HG03135 (cell line): Measurements from ENCODE around the gene GZMM.

Experiments used
- ATAC-seq: cut with Tn5 transposase; IDR thresholded peaks from one replicate; pipeline ENCODE4 v1.9.1; 2021; ENCODE audit warnings: mild to moderate bottlenecking, moderate library complexity; ENCODE audit not compliant: unreplicated experiment

The GZMM gene

DNA sequence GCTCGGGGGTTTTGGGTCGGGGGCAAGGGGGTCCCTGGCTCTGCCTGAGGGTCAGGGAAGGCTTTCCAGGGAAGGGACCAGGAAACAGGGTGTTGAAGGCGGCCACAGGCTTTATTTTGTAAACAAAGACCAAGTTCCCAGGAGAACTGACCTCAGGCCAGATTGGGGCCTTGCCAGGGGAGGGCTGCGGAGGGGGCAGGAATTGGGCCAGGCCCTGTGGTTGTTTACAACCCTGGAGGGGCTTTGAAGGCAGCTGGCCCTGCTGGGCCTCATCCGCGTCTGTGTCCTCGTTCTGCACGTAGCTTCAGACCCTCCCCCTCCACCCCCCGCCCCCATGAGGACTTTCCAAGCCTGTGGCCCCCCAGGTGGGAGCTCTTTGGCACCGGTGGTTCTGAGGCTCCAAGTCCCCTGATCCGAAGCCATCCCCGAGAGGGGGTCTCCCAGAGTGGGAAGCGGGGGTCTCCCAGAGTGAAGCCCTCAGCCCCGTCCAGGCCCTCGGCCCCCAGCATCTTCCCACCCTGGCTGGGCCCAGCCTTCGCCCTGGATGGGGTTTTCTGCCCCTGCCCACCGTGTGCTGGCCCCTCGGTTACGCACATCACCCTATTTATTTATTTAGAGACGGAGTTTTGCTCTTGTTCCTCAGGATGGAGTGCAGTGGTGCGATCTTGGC is 15.1 kb downstream of the GZMM start:
- ATAC-seq = no peak

DNA sequence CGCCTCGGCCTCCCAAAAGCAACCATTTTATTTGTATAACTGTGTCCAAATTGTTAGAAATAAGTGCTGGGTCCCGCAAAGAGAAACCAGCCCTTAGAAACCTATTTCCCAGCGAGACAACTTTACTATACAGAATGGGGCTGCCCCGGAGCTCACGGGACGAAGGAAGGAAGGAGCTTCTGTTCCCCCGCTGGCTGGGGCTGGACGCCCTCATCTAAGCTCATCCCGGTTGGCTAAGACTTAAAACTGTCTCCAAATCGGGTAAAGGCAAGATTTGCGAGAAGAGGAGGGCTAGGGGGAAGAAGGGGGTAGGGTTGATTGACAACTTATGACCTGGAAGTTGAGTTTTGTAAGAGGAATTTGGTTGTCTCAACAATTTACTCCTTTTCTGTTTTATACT is 16.3 kb downstream of the GZMM start:
- no peak for ATAC-seq

DNA sequence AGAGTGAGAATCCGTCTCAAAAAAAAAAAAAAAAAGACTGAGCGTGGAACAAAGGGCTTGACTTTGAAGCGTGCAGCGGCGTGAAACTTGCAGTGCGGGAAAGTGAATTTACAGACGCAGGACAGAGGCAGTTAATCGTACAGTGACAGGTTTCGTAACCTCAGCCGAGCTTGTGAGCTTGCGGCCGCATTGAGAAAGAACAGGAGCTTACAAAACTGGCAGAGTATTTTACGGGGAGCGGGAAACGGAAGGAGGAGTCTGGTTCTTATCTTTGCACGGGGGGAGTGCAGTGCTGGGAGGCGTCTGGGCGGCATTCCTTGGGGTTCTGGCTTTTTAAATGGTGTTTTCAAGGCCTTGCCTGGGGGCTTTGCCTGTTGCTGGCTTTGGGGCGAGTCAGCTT is 22.6 kb downstream of the GZMM start:
- ATAC-seq = no peak

DNA sequence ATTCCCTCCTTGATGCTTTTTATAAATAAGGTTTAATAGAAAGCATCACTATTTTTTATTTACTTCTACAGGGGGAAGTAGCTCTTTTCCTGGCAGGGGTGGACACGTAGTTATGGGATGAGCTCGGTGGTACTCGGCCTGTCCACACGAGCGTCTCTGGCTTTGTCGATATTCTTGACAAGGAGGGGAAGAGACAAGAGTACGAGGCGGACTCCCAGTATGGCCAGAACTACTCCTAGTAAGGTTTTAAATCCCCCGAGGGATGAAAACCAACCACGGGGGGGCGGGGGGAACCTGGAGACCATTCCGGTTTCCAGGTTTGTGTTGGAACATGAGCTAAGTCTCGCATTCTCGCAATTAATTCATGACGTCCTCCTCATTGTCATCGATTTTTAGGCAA is 23.0 kb downstream of the GZMM start:
- no peak for ATAC-seq

DNA sequence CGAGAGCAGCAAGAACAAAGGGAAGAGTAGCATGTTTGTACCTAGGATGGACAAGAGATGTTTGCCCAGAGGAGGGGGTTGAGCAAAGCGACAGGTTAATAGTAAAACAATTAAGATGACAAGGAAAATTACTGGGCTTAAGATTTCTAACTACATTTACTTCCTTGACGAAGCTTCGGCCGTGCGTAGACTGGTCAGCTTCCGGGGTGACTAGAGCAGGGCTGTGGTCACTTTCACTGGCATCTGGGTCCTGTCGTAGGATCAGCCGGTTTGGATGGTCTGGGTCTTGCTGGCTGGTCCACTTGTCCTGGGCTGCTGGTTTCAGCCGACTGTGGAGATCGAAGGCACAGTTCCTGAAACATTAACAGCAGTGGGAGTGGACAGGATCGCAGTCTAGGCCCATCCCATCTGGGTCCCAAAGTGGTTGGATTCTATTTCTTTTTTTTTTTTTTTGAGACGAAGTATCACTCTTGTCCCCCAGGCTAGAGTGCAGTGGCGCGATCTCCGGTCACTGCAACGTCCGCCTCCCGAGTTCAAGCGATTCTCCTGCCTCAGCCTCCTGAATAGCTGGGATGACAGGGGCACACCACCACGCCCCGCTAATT is 23.5 kb downstream of the GZMM start:
- no peak for ATAC-seq

DNA sequence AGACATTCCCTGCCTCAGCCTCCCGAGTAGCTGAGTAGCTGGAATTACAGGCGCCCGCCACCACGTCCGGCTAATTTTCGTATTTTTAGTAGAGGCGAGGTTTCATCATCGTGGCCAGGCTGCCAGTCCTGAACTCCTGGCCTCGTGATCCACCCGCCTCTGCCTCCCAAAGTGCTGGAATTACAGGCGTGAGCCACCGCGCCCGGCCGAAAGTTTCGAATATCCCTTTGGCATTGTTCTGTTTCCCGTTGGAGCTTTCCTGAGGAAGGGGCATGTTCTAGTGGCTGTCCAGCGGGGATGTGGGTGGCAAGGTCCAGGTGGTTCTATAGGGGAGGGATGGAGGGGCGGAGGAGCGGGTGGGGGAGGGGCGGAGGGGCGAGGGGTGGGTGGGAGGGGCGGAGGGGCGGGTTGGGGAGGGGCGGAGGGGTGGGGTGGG is 26.4 kb downstream of the GZMM start:
- no peak for ATAC-seq

DNA sequence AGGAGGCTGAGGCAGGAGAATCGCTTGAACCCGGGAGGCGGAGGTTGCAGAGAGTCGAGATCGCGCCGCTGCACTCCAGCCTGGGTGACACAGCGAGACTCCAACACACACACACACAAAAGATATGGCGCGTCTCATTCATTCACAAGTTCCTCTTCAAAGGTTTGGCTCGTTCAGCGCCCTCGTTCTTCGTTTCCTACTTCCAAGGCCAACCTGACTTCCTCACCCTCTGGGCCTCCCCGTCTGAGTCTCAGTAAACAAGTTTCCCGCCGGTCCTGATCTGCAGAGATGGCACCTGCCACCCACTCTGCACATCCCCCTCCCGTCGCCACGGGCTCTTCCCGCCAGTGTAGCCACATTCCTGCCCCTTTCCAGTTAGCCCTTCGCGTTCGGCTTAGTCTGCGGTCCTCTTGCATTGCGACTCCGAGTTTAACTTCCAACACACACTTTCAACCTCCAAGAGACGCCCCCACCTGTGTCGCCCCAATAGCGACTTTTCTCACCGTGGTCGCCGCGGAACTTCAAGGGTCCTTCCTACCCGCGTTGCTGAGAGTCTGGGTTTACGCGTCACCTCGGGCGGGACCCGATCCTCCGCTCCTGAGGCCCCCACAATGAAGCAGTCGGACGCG is 27.2 kb downstream of the GZMM start:
- ATAC-seq = no peak

DNA sequence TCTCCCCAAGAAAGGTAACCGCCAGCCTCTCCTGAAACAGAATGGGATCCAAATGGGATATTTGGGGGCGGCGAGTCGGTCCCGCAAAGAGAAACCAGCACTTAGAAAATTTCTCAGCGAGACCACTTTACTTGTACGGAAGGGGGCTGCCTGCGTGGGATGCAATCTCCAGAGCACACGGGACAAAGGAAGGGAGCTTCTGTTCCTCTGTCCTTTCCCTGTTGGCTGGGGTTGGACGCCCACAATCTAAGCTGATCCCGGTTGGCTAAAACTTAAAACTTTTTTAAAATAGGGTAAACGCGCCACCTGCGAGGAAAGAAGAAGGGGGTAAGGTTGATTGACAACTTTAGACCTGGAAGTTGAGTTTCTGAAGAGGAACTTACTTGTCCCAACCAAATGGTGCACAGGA is 27.7 kb downstream of the GZMM start:
- ATAC-seq = no peak

DNA sequence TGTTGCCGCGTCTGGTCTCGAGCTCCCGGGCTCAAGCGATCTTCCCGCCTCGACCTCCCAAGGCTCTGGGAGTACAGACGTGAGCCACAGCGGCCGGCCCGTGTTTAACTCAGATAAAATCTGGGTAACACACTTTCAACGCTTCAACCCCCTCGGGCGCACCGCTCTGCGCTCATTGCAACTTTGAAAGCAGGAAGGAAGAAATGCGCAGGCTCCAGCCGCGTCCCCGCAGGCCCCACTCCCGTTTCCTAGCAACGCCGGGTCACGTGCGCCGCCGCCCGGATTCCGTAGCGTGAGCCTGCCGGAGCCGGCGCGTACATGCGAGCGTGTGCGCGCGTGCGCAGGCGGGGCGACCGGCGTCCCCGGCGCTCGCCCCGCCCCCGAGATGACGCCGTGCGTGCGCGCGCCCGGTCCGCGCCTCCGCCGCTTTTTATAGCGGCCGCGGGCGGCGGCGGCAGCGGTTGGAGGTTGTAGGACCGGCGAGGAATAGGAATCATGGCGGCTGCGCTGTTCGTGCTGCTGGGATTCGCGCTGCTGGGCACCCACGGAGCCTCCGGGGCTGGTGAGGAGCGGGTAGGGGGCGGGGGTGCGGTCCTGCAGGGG is 28.4 kb downstream of the GZMM start, which contains the start of gene BSG:
Gene BSG, plus strand, starts transcription at position 457 of the 603 bp plus-strand sequence. Its CDS starts 39 bp downstream, at position 496.
- peak; percentile 67 for ATAC-seq

DNA sequence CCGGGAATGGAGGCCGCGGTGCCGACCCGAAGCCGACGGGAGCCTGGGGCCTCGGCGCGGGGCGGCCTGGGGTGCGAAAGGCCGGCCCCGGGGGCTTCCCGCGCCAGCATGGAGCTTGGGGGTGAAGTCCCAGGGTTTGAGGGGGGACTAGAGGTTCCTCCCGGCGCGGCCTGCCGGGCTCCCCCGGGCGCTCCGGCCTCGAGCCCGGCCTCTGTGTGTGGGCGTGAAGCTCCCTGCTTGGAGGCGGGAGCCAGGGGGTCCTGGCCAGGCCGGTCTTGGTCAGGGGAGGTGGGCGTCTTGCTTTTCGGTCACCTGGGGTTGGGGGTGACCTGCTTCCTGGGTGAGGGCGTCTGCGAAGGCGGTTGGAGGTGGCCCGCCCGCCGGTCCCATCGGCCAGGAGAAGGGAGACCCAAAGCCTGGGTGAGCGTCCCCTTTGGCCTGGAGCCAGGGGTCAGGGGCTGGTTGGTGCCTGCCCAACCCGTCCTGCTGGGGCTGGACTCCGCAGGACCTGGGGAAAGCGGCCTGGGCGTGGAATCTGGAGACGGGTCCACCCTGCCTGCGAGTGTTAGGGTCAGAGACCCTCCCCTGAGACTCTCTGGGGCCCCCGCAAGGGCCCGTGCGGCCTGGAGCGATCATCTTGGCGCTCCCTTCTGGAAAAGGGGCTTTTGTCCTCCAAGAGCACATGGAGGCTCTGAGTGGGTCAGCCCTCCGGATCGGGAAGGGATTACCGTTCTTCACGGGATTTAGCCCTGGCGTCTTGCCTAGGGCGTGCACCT is 29.1 kb downstream of the GZMM start:
- peak; percentile 35 for ATAC-seq

DNA sequence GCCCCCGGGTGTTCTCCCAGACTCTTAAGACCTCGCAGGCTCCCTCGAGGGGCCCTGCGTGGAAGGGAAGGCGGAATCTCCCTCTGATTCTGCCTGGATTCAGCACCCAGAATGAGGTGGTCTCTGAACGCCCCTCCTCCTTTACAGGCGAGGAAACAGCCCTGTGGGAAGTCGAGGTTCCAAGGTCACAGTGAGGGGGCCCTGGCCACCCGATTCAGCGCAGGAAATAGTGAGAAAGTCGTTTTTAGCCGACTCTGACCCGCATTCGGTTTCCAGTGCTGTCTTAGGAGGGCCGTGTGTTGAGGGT is 29.6 kb downstream of the GZMM start:
- no peak for ATAC-seq

DNA sequence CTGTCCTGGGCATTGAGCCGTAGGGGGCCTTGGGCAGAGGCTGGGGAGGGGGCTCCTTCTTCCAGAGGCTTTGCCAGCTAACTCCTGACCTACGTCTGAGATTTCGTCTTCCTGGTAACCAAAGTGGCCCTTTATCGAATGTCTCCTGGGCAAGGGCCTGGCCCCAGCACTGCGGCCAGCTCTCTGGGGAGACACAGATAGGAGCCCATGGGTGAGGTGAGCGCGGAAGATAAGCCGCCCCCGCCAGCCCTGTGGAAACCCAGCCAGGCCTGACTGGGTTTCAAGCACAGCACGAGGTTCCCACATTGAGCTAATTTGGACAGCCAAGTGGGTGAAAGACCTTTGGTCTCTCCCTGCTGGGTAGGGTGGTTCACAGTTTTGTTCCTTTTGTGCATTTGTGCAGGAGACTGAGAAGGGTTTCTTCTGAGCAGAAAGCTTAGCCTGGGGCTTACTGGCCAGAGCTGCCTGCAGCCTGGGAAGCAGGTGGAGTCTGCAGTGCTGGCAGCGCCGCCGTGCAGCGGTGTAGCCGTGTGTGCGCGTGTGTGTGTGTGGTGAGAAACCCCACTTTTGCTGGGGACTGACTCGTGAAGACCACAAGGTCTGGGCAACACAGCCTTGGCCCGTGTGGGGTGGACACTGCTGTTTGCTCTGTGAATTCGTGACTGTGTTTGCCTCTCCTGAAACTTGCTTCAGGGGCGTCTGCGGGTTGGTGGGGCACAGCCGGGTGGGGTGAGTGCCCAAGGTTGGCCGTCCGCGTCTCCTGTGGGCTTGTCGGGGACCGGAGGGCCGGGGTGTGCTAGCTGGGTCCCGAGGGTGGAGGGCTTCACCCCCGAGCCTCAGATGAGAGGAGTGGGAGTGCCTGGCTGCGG is 31.0 kb downstream of the GZMM start:
- ATAC-seq = no peak

DNA sequence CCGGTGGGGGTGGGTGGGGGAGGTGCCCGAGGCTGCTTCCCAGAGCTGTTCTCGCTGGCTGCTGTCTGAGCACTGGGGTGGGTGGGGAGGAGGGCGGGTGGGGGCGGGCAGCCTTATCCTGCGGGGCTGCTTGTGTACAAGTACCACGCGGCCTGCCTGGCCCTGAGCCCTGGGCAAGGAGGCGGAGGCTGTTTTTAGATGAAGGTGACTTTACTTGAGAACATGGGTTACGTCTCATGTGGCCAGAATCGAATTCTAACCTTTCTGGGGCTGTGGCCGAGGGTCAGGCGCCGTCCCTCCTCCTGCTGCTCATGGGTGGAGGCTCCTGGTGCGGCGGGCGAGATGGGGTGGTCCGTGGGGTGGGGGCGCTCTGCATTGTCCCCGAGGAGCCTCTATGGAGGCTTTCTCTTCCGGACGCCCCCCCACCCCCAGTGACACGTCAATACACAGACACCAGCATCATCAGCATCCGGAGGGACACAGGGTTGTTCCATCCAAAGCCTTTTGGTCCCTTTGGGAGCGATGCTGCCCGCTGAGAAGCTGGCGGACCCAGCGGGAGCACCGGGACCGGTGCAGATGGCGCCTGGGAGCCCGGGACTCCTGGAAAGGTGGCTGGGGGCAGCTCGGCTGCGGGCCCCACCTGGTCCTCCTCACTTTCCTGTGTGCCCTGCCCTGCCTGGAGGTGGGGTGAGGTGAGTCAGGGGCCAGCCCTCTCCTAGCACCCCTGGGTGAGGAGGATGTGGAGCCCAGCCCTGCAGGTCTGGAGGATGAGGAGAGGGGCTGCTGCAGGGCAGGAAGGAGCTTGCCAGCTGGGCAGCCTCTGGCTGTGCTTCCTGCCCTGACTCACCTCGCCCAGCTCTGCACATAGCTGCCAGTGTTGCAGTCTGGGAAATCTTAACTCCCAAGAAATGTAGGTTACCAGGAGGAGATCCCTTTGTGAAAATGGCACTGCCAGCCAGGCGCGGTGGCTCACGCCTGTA is 32.0 kb downstream of the GZMM start:
- ATAC-seq = no peak

DNA sequence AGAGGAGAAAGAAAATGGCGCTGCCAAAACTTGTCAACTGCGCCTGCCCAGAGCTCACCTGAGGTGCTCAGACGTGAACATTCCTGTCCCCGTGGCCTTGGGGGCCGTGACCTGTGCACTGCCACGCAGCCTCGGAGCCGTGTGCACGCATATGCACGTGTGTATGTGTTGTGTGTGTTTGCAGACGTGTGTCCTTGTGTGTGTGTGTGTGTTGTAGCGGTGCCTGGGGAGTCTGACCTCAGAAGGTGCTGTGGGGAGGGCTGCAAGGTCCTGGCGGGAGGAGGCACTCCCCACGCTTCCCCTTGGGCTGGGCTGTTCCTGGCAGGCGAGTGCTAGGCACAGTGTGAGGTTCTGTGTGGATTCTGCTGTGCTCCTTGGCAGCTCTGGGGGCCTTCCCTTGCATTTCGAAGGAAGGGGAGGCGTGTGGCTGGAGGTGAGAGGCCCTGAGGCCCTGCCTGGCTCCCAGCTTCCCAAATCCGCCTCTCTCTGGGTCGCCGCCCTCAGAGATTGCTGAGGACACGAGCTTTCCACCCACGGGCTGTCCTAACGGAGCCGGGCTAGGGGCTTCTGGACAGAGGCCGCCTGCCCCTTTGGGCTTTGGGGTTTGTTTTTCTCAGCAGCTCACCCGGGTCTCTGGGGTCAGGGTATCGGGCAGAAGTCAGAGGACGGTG is 33.0 kb downstream of the GZMM start:
- ATAC-seq = no peak

DNA sequence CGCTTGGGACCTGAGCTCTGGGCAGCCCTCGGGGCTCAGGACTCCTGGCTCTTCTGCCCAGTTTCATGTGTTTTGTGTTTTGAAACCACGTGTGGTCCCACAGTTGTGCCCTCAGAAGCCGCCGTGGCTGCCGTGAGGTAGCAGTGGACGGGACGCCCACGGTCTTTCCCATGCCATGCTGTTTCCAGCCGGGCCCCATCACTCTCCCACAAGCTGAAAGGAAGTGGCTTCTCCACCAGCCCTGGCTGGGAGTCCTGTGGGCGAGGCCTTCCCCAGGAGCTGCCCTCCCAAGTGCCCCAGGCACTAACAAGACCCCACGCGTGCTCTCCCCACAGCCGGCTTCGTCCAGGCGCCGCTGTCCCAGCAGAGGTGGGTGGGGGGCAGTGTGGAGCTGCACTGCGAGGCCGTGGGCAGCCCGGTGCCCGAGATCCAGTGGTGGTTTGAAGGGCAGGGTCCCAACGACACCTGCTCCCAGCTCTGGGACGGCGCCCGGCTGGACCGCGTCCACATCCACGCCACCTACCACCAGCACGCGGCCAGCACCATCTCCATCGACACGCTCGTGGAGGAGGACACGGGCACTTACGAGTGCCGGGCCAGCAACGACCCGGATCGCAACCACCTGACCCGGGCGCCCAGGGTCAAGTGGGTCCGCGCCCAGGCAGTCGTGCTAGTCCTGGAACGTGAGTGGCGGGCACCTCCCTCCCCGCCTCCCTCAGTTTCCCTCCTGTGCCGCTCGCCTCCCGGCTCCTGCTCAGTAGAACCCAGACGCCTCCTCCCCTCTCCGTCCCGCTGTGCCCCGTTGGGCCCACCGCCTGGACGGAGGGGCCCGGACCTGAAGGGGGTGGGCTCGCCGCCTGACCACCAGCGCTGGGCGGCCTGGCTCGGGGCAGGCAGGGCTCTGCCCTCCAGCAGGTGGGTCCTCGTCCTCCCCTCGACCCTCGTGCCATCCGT is 33.9 kb downstream of the GZMM start:
- no peak for ATAC-seq

DNA sequence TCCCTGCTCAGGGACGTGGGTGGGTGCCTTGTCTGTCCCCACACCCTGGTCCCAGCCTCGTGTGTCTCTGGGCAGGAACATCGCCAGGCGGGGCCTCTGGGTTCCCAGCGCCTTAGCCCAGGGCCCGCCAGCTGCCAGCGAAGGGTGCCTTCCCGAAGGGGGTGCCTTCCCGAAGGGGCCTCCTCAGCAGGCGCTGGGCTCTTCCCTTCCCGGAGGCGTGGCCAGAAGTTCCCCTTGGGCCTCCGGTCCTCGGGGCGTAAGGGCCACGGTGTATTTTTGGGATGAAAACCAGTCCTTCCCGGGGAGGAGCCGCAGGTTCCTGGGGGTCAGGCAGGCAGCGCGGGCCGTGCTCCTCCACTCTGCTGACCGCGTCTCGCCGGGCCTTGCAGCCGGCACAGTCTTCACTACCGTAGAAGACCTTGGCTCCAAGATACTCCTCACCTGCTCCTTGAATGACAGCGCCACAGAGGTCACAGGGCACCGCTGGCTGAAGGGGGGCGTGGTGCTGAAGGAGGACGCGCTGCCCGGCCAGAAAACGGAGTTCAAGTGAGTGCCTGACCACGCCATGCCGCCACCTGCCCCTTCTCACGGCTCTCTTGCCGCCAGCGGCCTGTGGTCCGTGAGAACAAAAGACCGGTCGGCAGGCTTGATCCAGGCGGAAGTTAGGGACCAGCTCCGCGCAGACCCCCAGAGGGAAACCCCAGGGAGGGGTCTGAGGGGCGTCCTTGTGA is 35.4 kb downstream of the GZMM start:
- no peak for ATAC-seq

DNA sequence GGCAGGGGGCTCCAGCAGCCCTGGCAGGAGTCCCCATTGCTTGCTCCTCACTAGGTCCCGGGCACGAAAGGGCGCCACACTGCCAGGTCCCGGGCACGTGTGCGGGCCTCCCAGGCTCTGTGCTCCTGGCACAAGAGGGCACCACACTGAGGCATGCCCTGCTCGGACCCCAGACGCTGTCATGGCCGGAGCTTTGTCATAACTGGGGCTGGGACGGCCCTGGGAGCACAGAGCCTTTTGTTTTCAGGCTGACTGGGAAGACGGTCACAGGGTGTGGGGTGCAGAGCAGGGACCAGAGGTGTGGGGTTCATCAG is 35.9 kb downstream of the GZMM start:
- no peak for ATAC-seq
